Lung (tissue), 12 donors: ENCODE data around the gene SGK2. TPM values are rescaled to one million over a fixed set of nuclear protein-coding genes. Genes with fewer than 3 reads are reported as not detected.

Experiments used
- ATAC-seq: fragments of 200-7000 bp; cut with Tn5 transposase; one replicate; pipeline ENCODE4 v1.9.1; 2020; ENCODE audit warnings: moderate number of reproducible peaks; ENCODE audit not compliant: insufficient read depth, low FRiP score
- DNase-seq, 3 donors: peaks; one replicate each; pipeline ENCODE4 v3.0.0-alpha.2; 2013 to 2017
- H3K27ac ChIP-seq, 2 donors: one replicate each; pipeline ENCODE4 v1.5.1; 2013; ENCODE audit warnings: mild to moderate bottlenecking in 2 of 2, moderate library complexity in 2 of 2, control low read depth in 1 of 2, inconsistent platforms in 1 of 2, low read depth in 1 of 2, low read length in 1 of 2
- H3K27me3 ChIP-seq, 3 donors: one replicate each; pipeline ENCODE4 v1.5.1; 2013; ENCODE audit warnings: low read length in 2 of 3; ENCODE audit not compliant: control insufficient read depth in 3 of 3, insufficient read depth in 3 of 3
- H3K36me3 ChIP-seq, 4 donors: one replicate each; pipeline ENCODE4 v1.5.1; 2013; ENCODE audit warnings: low read length in 4 of 4, mild to moderate bottlenecking in 1 of 4, moderate library complexity in 1 of 4; ENCODE audit not compliant: control insufficient read depth in 4 of 4, insufficient read depth in 4 of 4
- H3K4me1 ChIP-seq, 5 donors: one replicate each; pipeline ENCODE4 v1.5.1; 2013; ENCODE audit warnings: low read length in 5 of 5, mild to moderate bottlenecking in 2 of 5, moderate library complexity in 1 of 5; ENCODE audit not compliant: control insufficient read depth in 5 of 5, insufficient read depth in 5 of 5
- H3K4me3 ChIP-seq: one replicate; pipeline ENCODE4 v1.5.1; 2013; ENCODE audit warnings: mild to moderate bottlenecking, control low read depth, moderate library complexity
- H3K9ac ChIP-seq, 2 donors: one replicate each; pipeline ENCODE4 v1.5.1; 2013; ENCODE audit warnings: low read length in 2 of 2, control low read depth in 1 of 2; ENCODE audit not compliant: insufficient read depth in 1 of 2
- H3K9me3 ChIP-seq, 4 donors: one replicate each; pipeline ENCODE4 v1.5.1; 2013; ENCODE audit warnings: low read length in 3 of 4, mild to moderate bottlenecking in 1 of 4, moderate library complexity in 1 of 4; ENCODE audit not compliant: control insufficient read depth in 4 of 4, insufficient read depth in 3 of 4
- CTCF ChIP-seq: IDR thresholded peaks from 2 replicates; pipeline ENCODE4 v1.5.1; 2012; ENCODE audit warnings: mild to moderate bottlenecking; ENCODE audit errors: control extremely low read depth, extremely low read depth
- WGBS, 2 donors: extraction: QIAGEN DNeasy Blood & Tissue Kit; methylation state at CpG; one replicate each; pipeline ENCODE4 v1.1.7; 2013; 5-methylcytosine and 5-hydroxymethylcytosine counted together
- polyA plus RNA-seq, 2 donors: library from polyadenylated mRNA; stranded (reverse); fragments of 200-250 nt; gene quantifications; one replicate each; pipeline ENCODE4 v1.2.1, GENCODE V29; 2013
- total RNA-seq, 2 donors: library from RNA; depleted of rRNA in 1 of 2; stranded (reverse); fragments of >200 nt in 1 of 2; gene quantifications; one replicate each; pipeline ENCODE4 v1.2.1, GENCODE V29; 2014 to 2021
- donor health status: control.
- donor health status: control.
- donor health status: Bipolar disorder and iron deficiency.
- donor health status: healthy.
- donor health status: DM: yes; HTN: yes; CAD: no.

Gene SGK2
- total and polyA plus RNA-seq, 4 donors = 0.15 to 3.2 (median 0.96) TPM

GRCh38 chr20:43513931-43514647 is 44.7 kb upstream of the SGK2 start:
- DNase-seq (peak; percentile 98), ATAC-seq (peak; percentile 96)
- Histone ChIP-seq H3K27me3 (no peaks in the 10 kb centered on the region), H3K9me3 (peaks cover 0 to 2% (median 0%) of the 10 kb centered on the region in 4 donors), H3K36me3 (no peaks in the 10 kb centered on the region), H3K4me1 (peaks cover 0 to 14% (median 5%) of the 10 kb centered on the region in 5 donors), H3K9ac (peak overlapping the region; percentile 16 to 74), H3K27ac (peak overlapping the region; percentile 37 to 52), H3K4me3 (peak overlapping the region; percentile 72)
- WGBS, 2 donors = 48 to 62% methylated on average over 39 of the region's 39 CpGs
- no peak for TF ChIP-seq CTCF

- peak overlapping the region; percentile 37 to 52 for H3K27ac ChIP-seq
- 36 to 45% methylated on average over 27 of the region's 27 CpGs for WGBS, 2 donors
- H3K4me1 ChIP-seq = peaks cover 0 to 14% (median 5%) of the 10 kb centered on the region in 5 donors
- H3K9me3 ChIP-seq = peaks cover 0 to 2% (median 0%) of the 10 kb centered on the region in 4 donors
- DNase-seq (no peak), ATAC-seq (no peak)
- H3K9ac ChIP-seq = no peak overlapping the region
- peak overlapping the region; percentile 72 for H3K4me3 ChIP-seq
- H3K36me3 ChIP-seq = no peaks in the 10 kb centered on the region
- no peaks in the 10 kb centered on the region for H3K27me3 ChIP-seq
- no peak for TF ChIP-seq CTCF
Measured at GRCh38 chr20:43514648-43514999, 44.2 kb upstream of the SGK2 start.

GRCh38 chr20:43515628-43516027 is 43.2 kb upstream of the SGK2 start:
- Histone ChIP-seq H3K27me3 (no peaks in the 10 kb centered on the region), H3K27ac (no peak overlapping the region), H3K36me3 (no peaks in the 10 kb centered on the region), H3K9ac (no peak overlapping the region), H3K4me3 (no peak overlapping the region), H3K9me3 (peaks cover 0 to 2% (median 0%) of the 10 kb centered on the region in 4 donors), H3K4me1 (peaks cover 0 to 14% (median 5%) of the 10 kb centered on the region in 5 donors)
- 79 to 91% methylated on average over 2 of the region's 2 CpGs for WGBS, 2 donors
- ATAC-seq (no peak), DNase-seq (no peak)
- TF ChIP-seq CTCF = no peak
